GM12878 (cell line): ENCODE results near the gene IL27RA. TPM values are rescaled to one million over a fixed set of nuclear protein-coding genes. Genes with fewer than 3 reads are reported as not detected.

ENCODE experiments used
- BACH1 ChIP-seq: fragments of 450-650 bp; IDR thresholded peaks from 2 replicates; pipeline ENCODE4 v1.6.1; 2017; ENCODE audit warnings: mild to moderate bottlenecking, borderline replicate concordance
- CEBPB ChIP-seq, 2 experiments: fragments of 150-350 bp in 1 of 2; IDR thresholded peaks; 2 replicates each; pipeline ENCODE4 v1.6.1; 2012 to 2014; ENCODE audit warnings: low read depth in 2 of 2, low read length in 2 of 2, borderline replicate concordance in 1 of 2, inconsistent platforms in 1 of 2
- EZH2 ChIP-seq: IDR thresholded peaks from 2 replicates; pipeline ENCODE4 v1.6.1; 2012; ENCODE audit warnings: low read depth, mild to moderate bottlenecking, control low read depth, inconsistent platforms, low read length, borderline replicate concordance; ENCODE audit not compliant: control insufficient read depth
- HCFC1 ChIP-seq: fragments of 150-350 bp; IDR thresholded peaks from 2 replicates; pipeline ENCODE4 v1.6.1; 2014; ENCODE audit warnings: low read length
- IKZF2 ChIP-seq, 2 experiments: fragments of 450-650 bp; IDR thresholded peaks; 2 replicates each; pipeline ENCODE4 v1.6.1; 2017; ENCODE audit warnings: mild to moderate bottlenecking in 2 of 2, moderate library complexity in 2 of 2
- IRF4 ChIP-seq: IDR thresholded peaks from 2 replicates; pipeline ENCODE4 v1.6.1; 2011; ENCODE audit warnings: low read depth, low read length
- NRF1 ChIP-seq: conservative IDR thresholded peaks from 2 replicates; pipeline ENCODE4 v1.6.1; 2011; ENCODE audit warnings: mild to moderate bottlenecking, low read depth, low read length, improper control_type of control experiment
- PAX5 ChIP-seq: IDR thresholded peaks from 2 replicates; pipeline ENCODE4 v1.6.1; 2011; ENCODE audit warnings: low read depth, low read length, borderline replicate concordance
- POLR2A ChIP-seq: IDR thresholded peaks from 2 replicates; pipeline ENCODE4 v1.6.1; 2011; ENCODE audit warnings: low read depth, mild to moderate bottlenecking, low read length
- PRDM15 ChIP-seq: fragments of 450-650 bp; formaldehyde crosslinking; IDR thresholded peaks from 2 replicates; pipeline ENCODE4 v1.4.0; 2020; ENCODE audit warnings: mild to moderate bottlenecking, moderate library complexity
- RB1 ChIP-seq: fragments of 450-650 bp; formaldehyde crosslinking; IDR thresholded peaks from 2 replicates; pipeline ENCODE4 v1.6.1; 2017; ENCODE audit warnings: mild to moderate bottlenecking, borderline replicate concordance
- SRF ChIP-seq, 2 experiments: IDR thresholded peaks; 2 replicates each; pipeline ENCODE4 v1.6.1; 2011; ENCODE audit warnings: low read depth in 2 of 2, low read length in 2 of 2, mild to moderate bottlenecking in 1 of 2, moderate library complexity in 1 of 2
- STAT3 ChIP-seq: IDR thresholded peaks from 2 replicates; pipeline ENCODE4 v1.6.1; 2011; ENCODE audit warnings: low read depth, low read length, improper control_type of control experiment
- SUZ12 ChIP-seq: fragments of 200-600 bp; sonication (generic); IDR thresholded peaks from one replicate; pipeline ENCODE4 v1.6.1; 2018; ENCODE audit warnings: antibody characterized with exemption, mild to moderate bottlenecking; ENCODE audit not compliant: unreplicated experiment
- TCF3 ChIP-seq: IDR thresholded peaks from 2 replicates; pipeline ENCODE4 v1.6.1; 2012; ENCODE audit warnings: low read depth, mild to moderate bottlenecking, low read length, borderline replicate concordance; ENCODE audit not compliant: insufficient read depth
- USF2 ChIP-seq: IDR thresholded peaks from 2 replicates; pipeline ENCODE4 v1.6.1; 2011; ENCODE audit warnings: low read depth, low read length, improper control_type of control experiment, borderline replicate concordance
- ZBED1 ChIP-seq: IDR thresholded peaks from 2 replicates; pipeline ENCODE4 v1.6.1; 2016; ENCODE audit warnings: borderline replicate concordance
- ZBTB33 ChIP-seq: fragments of 450-650 bp; IDR thresholded peaks from 2 replicates; pipeline ENCODE4 v1.6.1; 2017; ENCODE audit warnings: mild to moderate bottlenecking
- ZNF592 ChIP-seq: fragments of 450-650 bp; IDR thresholded peaks from 2 replicates; pipeline ENCODE4 v1.6.1; 2017; ENCODE audit warnings: mild to moderate bottlenecking, moderate library complexity
- polyA plus RNA-seq, 11 experiments: library from polyadenylated mRNA; depleted of rRNA in 4 of 11; unstranded in 6 of 11; stranded (reverse) in 5 of 11; fragments of >200 nt; fragmentation: Nextera tagmentation in 4 of 11; fragmentation: Illumina TruSeq in 1 of 11; extraction: Ambion mirVana in 4 of 11; extraction: Trizol in 1 of 11; gene quantifications; 1 replicate in 1 of 11; 2 replicates in 10 of 11; pipeline versions ENCODE4 v1.2.1 to v1.2.3, GENCODE V29; 2011 to 2016; ENCODE audit warnings: inconsistent platforms in 2 of 11, missing spikeins in 2 of 11, low read depth in 1 of 11
- total RNA-seq, 4 experiments: library from RNA; depleted of rRNA in 3 of 4; stranded (reverse); fragments of >200 nt in 3 of 4; fragmentation: Illumina TruSeq in 1 of 4; extraction: Trizol in 1 of 4; gene quantifications; 2 replicates each; pipeline versions ENCODE4 v1.2.1 to v1.2.3, GENCODE V29; 2013 to 2021

The IL27RA gene
- total and polyA plus RNA-seq, 10 of the 15 experiments (the other 5 are each of a cell fraction or from before 2014, with no cell fraction given): 8.4 to 63.5 (median 41.2) TPM

GRCh38 chr19:14089662-14090508 is 58.3 kb downstream of the IL27RA start (continued):
- TF ChIP-seq PAX5 (no peak), SUZ12 (no peak), PRDM15 (CRISPR knock-in tag) (no peak), TCF3 (no peak), ZBED1 (no peak), RB1 (peak; percentile 35; the same call in 1 of the 2 replicates), NRF1 (no peak), SRF (IDR thresholded peaks at IDR 0.05; ENCODE audit: low read depth in 2 of 2, low read length in 2 of 2) (no peak), BACH1 (0 out of 2 replicates have a peak, but pooled peaks have one; percentile 29), ZNF592 (no peak), IRF4 (no peak), IKZF2 (IDR thresholded peaks at IDR 0.05) (no peak), EZH2 (no peak), CEBPB (IDR thresholded peaks at IDR 0.05; ENCODE audit: borderline replicate concordance in 1 of 2, low read depth in 2 of 2, low read length in 2 of 2) (no peak), USF2 (no peak), HCFC1 (no peak), POLR2A (no peak; the same call in 1 of the 2 replicates), ZBTB33 (no peak), STAT3 (no peak)
